HepG2 (cell line): ENCODE data around the gene SYCE3. TPM values are rescaled to one million over a fixed set of nuclear protein-coding genes. Genes with fewer than 3 reads are reported as not detected.

Experiments used
- AGO2 ChIP-seq: fragments of 200-400 bp; formaldehyde crosslinking; optimal IDR thresholded peaks from 2 replicates; pipeline ENCODE3; 2017; ENCODE audit warnings: mild to moderate bottlenecking, low read depth, low read length, moderate library complexity
- ATF4 ChIP-seq, 2 experiments: fragments of 450-650 bp in 1 of 2; sonication (generic) in 1 of 2; formaldehyde crosslinking; IDR thresholded peaks; 2 replicates each; pipeline versions ENCODE4 v1.5.0 to v1.8.0; 2020 to 2022; ENCODE audit warnings: mild to moderate bottlenecking in 1 of 2, missing genetic modification reagents in 1 of 2
- EEA1 ChIP-seq: sonication (generic); formaldehyde crosslinking; IDR thresholded peaks from 2 replicates; pipeline ENCODE4 v1.5.1; 2020; ENCODE audit warnings: mild to moderate bottlenecking, missing genetic modification reagents, borderline replicate concordance
- HIVEP1 ChIP-seq: sonication (generic); formaldehyde crosslinking; IDR thresholded peaks from 2 replicates; pipeline ENCODE4 v1.4.0; 2020; ENCODE audit warnings: mild to moderate bottlenecking, missing genetic modification reagents
- HNF4A ChIP-seq: sonication (generic); formaldehyde crosslinking; IDR thresholded peaks from 2 replicates; pipeline ENCODE4 v1.4.0; 2020; ENCODE audit warnings: missing genetic modification reagents
- IKZF1 ChIP-seq: fragments of 450-650 bp; IDR thresholded peaks from 2 replicates; pipeline ENCODE4 v1.7.1; 2016
- IRF2 ChIP-seq: IDR thresholded peaks from 2 replicates; pipeline ENCODE4 v1.6.1; 2018; ENCODE audit warnings: missing genetic modification reagents, missing compliant biosample characterization
- JDP2 ChIP-seq: sonication (generic); formaldehyde crosslinking; IDR thresholded peaks from 2 replicates; pipeline ENCODE4 v1.8.1; 2022; ENCODE audit warnings: missing genetic modification reagents, borderline replicate concordance
- MIER2 ChIP-seq: IDR thresholded peaks from 2 replicates; pipeline ENCODE4 v1.6.1; 2016; ENCODE audit warnings: missing biosample characterization, missing genetic modification reagents
- MXD3 ChIP-seq: IDR thresholded peaks from 2 replicates; pipeline ENCODE4 v1.6.1; 2016; ENCODE audit warnings: mild to moderate bottlenecking, missing biosample characterization, missing genetic modification reagents
- NKX3-1 ChIP-seq: sonication (generic); formaldehyde crosslinking; IDR thresholded peaks from 2 replicates; pipeline ENCODE4 v1.5.0; 2020; ENCODE audit warnings: missing genetic modification reagents
- PHB2 ChIP-seq: fragments of 450-650 bp; IDR thresholded peaks from 2 replicates; pipeline ENCODE4 v1.6.1; 2018; ENCODE audit not compliant: partially characterized antibody
- RORA ChIP-seq: sonication (generic); formaldehyde crosslinking; IDR thresholded peaks from 2 replicates; pipeline ENCODE4 v1.5.0; 2020; ENCODE audit warnings: mild to moderate bottlenecking, missing genetic modification reagents, moderate library complexity
- SRSF9 ChIP-seq: fragments of 200-400 bp; formaldehyde crosslinking; IDR thresholded peaks from 2 replicates; pipeline ENCODE4 v1.6.1; 2018; ENCODE audit warnings: borderline replicate concordance, mild to moderate bottlenecking, low read depth, low read length; ENCODE audit not compliant: insufficient read depth, poor library complexity, severe bottlenecking
- SSRP1 ChIP-seq: IDR thresholded peaks from 2 replicates; pipeline ENCODE4 v1.6.1; 2016; ENCODE audit warnings: control low read depth
- ZNF333 ChIP-seq: sonication (generic); formaldehyde crosslinking; IDR thresholded peaks from 2 replicates; pipeline ENCODE4 v1.4.0; 2020; ENCODE audit warnings: mild to moderate bottlenecking, missing genetic modification reagents, borderline replicate concordance
- ZNF496 ChIP-seq: sonication (generic); formaldehyde crosslinking; IDR thresholded peaks from 2 replicates; pipeline ENCODE4 v1.8.1; 2023; ENCODE audit warnings: mild to moderate bottlenecking, moderate library complexity, missing genetic modification reagents; ENCODE audit not compliant: insufficient replicate concordance
- ZNF512 ChIP-seq: sonication (generic); formaldehyde crosslinking; IDR thresholded peaks from 2 replicates; pipeline ENCODE4 v1.4.0; 2020; ENCODE audit warnings: mild to moderate bottlenecking, missing genetic modification reagents
- ZNF513 ChIP-seq: sonication (generic); formaldehyde crosslinking; conservative IDR thresholded peaks from 2 replicates; pipeline ENCODE4 v1.5.0; 2020; ENCODE audit warnings: missing genetic modification reagents
- ZNF567 ChIP-seq: sonication (generic); formaldehyde crosslinking; IDR thresholded peaks from 2 replicates; pipeline ENCODE4 v1.8.1; 2023; ENCODE audit warnings: mild to moderate bottlenecking, missing genetic modification reagents, borderline replicate concordance
- ZNF639 ChIP-seq: conservative IDR thresholded peaks from 2 replicates; pipeline ENCODE4 v1.6.1; 2018; ENCODE audit warnings: missing genetic modification reagents
- ZNF652 ChIP-seq: IDR thresholded peaks from 2 replicates; pipeline ENCODE4 v1.6.1; 2016; ENCODE audit warnings: low read depth, borderline replicate concordance
- ZNF772 ChIP-seq: sonication (generic); formaldehyde crosslinking; IDR thresholded peaks from 2 replicates; pipeline ENCODE4 v1.5.0; 2020; ENCODE audit warnings: mild to moderate bottlenecking, missing genetic modification reagents
- ZNF775 ChIP-seq: sonication (generic); formaldehyde crosslinking; IDR thresholded peaks from 2 replicates; pipeline ENCODE4 v1.4.0; 2020; ENCODE audit warnings: missing genetic modification reagents, mild to moderate bottlenecking, moderate library complexity, borderline replicate concordance
- ZNF788 ChIP-seq: sonication (generic); formaldehyde crosslinking; IDR thresholded peaks from 2 replicates; pipeline ENCODE4 v1.5.0; 2020; ENCODE audit warnings: mild to moderate bottlenecking, missing genetic modification reagents, borderline replicate concordance
- polyA plus RNA-seq, 8 experiments: library from polyadenylated mRNA; depleted of rRNA in 3 of 8; stranded (reverse) in 7 of 8; unstranded in 1 of 8; fragments of >200 nt; fragmentation: Illumina TruSeq in 4 of 8; extraction: Trizol in 4 of 8; gene quantifications; 2 replicates each; pipeline versions ENCODE4 v1.2.1 to v1.2.3, GENCODE V29; 2011 to 2016; ENCODE audit warnings: low read depth in 4 of 8, missing spikeins in 1 of 8, mixed read lengths in 1 of 8; ENCODE audit not compliant: insufficient read depth in 1 of 8
- total RNA-seq, 5 experiments: library from RNA; depleted of rRNA; stranded (reverse); fragments of >200 nt; fragmentation: Illumina TruSeq; extraction: Trizol; gene quantifications; 2 replicates each; pipeline ENCODE4 v1.2.3, GENCODE V29; 2016; ENCODE audit warnings: low read depth in 1 of 5

Gene SYCE3
- total and polyA plus RNA-seq, 2 of the 13 experiments (the other 11 are each of a cell fraction or from before 2014, with no cell fraction given) = not detected

GRCh38 chr22:50599816-50600455 lies 37.2 kb upstream of the SYCE3 start (continued):
- TF ChIP-seq SRSF9 (no peak), IRF2 (CRISPR knock-in tag) (peak; percentile 90), AGO2 (no peak), HNF4A (CRISPR knock-in tag) (peak; percentile 31), MIER2 (CRISPR knock-in tag) (peak; percentile 99), RORA (CRISPR knock-in tag) (no peak), ZNF567 (CRISPR knock-in tag) (no peak), ZNF775 (CRISPR knock-in tag) (0 out of 2 replicates have a peak, but pooled peaks have one; percentile 67), SSRP1 (CRISPR knock-in tag) (0 out of 2 replicates have a peak, but pooled peaks have one; percentile 38), ATF4 (CRISPR knock-in tag; IDR thresholded peaks at IDR 0.05) (peak in 1 of 2 experiments; percentile 82; a peak in 2 of 4 replicates), HIVEP1 (CRISPR knock-in tag) (peak; percentile 72; the same call in 1 of the 2 replicates), ZNF788 (CRISPR knock-in tag) (peak; percentile 80), ZNF652 (peak; percentile 44), ZNF333 (peak; percentile 99), PHB2 (no peak), JDP2 (CRISPR knock-in tag) (peak; percentile 97; the same call in 1 of the 2 replicates), ZNF639 (CRISPR knock-in tag) (peak; percentile 97), ZNF513 (CRISPR knock-in tag) (no peak), EEA1 (CRISPR knock-in tag) (peak; percentile 99), ZNF512 (CRISPR knock-in tag) (no peak), NKX3-1 (CRISPR knock-in tag) (peak; percentile 99), ZNF772 (CRISPR knock-in tag) (peak; percentile 99), ZNF496 (CRISPR knock-in tag) (peak; percentile 67), MXD3 (CRISPR knock-in tag) (peak; percentile 100), IKZF1 (no peak)
